GM19452 (cell line): Measurements from ENCODE around the gene SLC9A6.

Source experiments
- ATAC-seq: cut with Tn5 transposase; IDR thresholded peaks from one replicate; pipeline ENCODE4 v1.9.1; 2021; ENCODE audit not compliant: unreplicated experiment

SLC9A6 gene

GRCh38 chrX:135985157-135985972 lies at the start of gene SLC9A6:
SLC9A6 (plus strand) TSS chrX:135985435; CDS start chrX:135985659, 224 bp downstream.
- ATAC-seq = peak; percentile 89

GRCh38 chrX:135944486-135944885 lies 40.7 kb upstream of the SLC9A6 start:
- ATAC-seq = no peak

- ATAC-seq = no peak
These were observed 33.9 kb upstream of the SLC9A6 start for GRCh38 chrX:135951291-135951690.

- ATAC-seq = peak; percentile 46
These were observed 12.1 kb upstream of the SLC9A6 start for GRCh38 chrX:135973025-135973547.

- peak; percentile 84 for ATAC-seq
These were observed 11.5 kb upstream of the SLC9A6 start, which contains the start of gene MMGT1 for GRCh38 chrX:135973548-135974278. MMGT1 (minus strand) TSS chrX:135973988; CDS start chrX:135973675, 313 bp downstream.

- ATAC-seq = no peak
These were observed 10.9 kb upstream of the SLC9A6 start for GRCh38 chrX:135974279-135974856.

- ATAC-seq = no peak
These were observed 9.8 kb upstream of the SLC9A6 start for GRCh38 chrX:135975421-135975820.

GRCh38 chrX:135977611-135978010 lies 7.6 kb upstream of the SLC9A6 start:
- ATAC-seq = no peak

GRCh38 chrX:135981010-135981409 lies 4.2 kb upstream of the SLC9A6 start:
- ATAC-seq = no peak

- ATAC-seq = no peak
These were observed 3.6 kb upstream of the SLC9A6 start for GRCh38 chrX:135981668-135982067.

GRCh38 chrX:135982860-135983259 lies 2.4 kb upstream of the SLC9A6 start:
- ATAC-seq = no peak

GRCh38 chrX:135984256-135984655 lies 979 bp upstream of the SLC9A6 start:
- no peak for ATAC-seq

- no peak for ATAC-seq
These were observed 461 bp upstream of the SLC9A6 start for GRCh38 chrX:135984791-135985156.

GRCh38 chrX:135985973-135986310 lies 707 bp downstream of the SLC9A6 start:
- ATAC-seq = no peak

- ATAC-seq = no peak
These were observed 3.0 kb downstream of the SLC9A6 start for GRCh38 chrX:135988245-135988644.

- ATAC-seq = no peak
These were observed 29.8 kb downstream of the SLC9A6 start for GRCh38 chrX:136015016-136015415.

GRCh38 chrX:136016881-136017280 lies 31.6 kb downstream of the SLC9A6 start:
- ATAC-seq = no peak

- ATAC-seq = no peak
These were observed 34.0 kb downstream of the SLC9A6 start for GRCh38 chrX:136019226-136019625.

- peak; percentile 79 for ATAC-seq
These were observed 35.9 kb downstream of the SLC9A6 start for GRCh38 chrX:136021160-136021559.

GRCh38 chrX:136021903-136022302 lies 36.7 kb downstream of the SLC9A6 start:
- no peak for ATAC-seq

- ATAC-seq = no peak
These were observed 39.9 kb downstream of the SLC9A6 start for GRCh38 chrX:136025091-136025490.
